Vagina (tissue), 2 donors: ENCODE measurements around the gene ORM1. TPM values are rescaled to one million over a fixed set of nuclear protein-coding genes. Genes with fewer than 3 reads are reported as not detected.

Experiments used
- DNase-seq, 2 donors: peaks; one replicate each; pipeline ENCODE4 v3.0.0-alpha.2; 2017; ENCODE audit errors: extremely low spot score in 2 of 2
- H3K27ac ChIP-seq: fragments of 200-600 bp; sonication (generic); one replicate; pipeline ENCODE4 v1.5.1; 2019
- H3K27me3 ChIP-seq: fragments of 200-600 bp; sonication (generic); one replicate; pipeline ENCODE4 v1.5.1; 2019
- H3K36me3 ChIP-seq, 2 donors: fragments of 200-600 bp; sonication (generic); one replicate each; pipeline ENCODE4 v1.5.1; 2017 to 2019
- H3K4me1 ChIP-seq: fragments of 200-600 bp; sonication (generic); one replicate; pipeline ENCODE4 v1.5.1; 2019
- H3K4me3 ChIP-seq, 2 donors: fragments of 200-600 bp; sonication (generic); 1 replicate in 1 of 2; 2 replicates in 1 of 2; pipeline ENCODE4 v1.5.1; 2016 to 2019
- H3K9me3 ChIP-seq: fragments of 200-600 bp; sonication (generic); one replicate; pipeline ENCODE4 v1.5.1; 2019
- CTCF ChIP-seq, 3 experiments: fragments of 450-650 bp in 2 of 3; fragments of 200-600 bp in 1 of 3; sonication (generic) in 1 of 3; IDR thresholded peaks; one replicate each; pipeline ENCODE4 v1.5.1; 2017 to 2019; ENCODE audit warnings: antibody characterized with exemption in 3 of 3, mild to moderate bottlenecking in 2 of 3, moderate library complexity in 2 of 3
- POLR2A ChIP-seq, 2 donors: fragments of 450-650 bp; IDR thresholded peaks; one replicate each; pipeline ENCODE4 v1.6.1; 2017; ENCODE audit warnings: antibody characterized with exemption in 2 of 2, mild to moderate bottlenecking in 2 of 2, moderate library complexity in 2 of 2
- POLR2AphosphoS5 ChIP-seq, 2 donors: sonication (generic); formaldehyde crosslinking; IDR thresholded peaks; one replicate each; pipeline ENCODE4 v1.9.0; 2017; ENCODE audit warnings: antibody characterized with exemption in 2 of 2, mild to moderate bottlenecking in 2 of 2, low read depth in 1 of 2; ENCODE audit not compliant: insufficient read depth in 1 of 2
- intact Hi-C: fragments of 100-400 bp; cut with DNase I; formaldehyde crosslinking; loops from one replicate; pipeline ENCODE4 v1.15.1; 2023
- total RNA-seq: library from RNA; depleted of rRNA; stranded (reverse); fragments of >200 nt; gene quantifications from one replicate; pipeline ENCODE4 v1.2.3, GENCODE V29; 2016

ORM1 gene
- total RNA-seq, 1 donor from 2014 or later = not detected

GRCh38 chr9:114278356-114278755 is 44.5 kb upstream of the ORM1 start:
- Histone ChIP-seq H3K4me3 (no peak overlapping the region), H3K27ac (no peak overlapping the region), H3K9me3 (no peaks in the 10 kb centered on the region), H3K27me3 (no peaks in the 10 kb centered on the region), H3K36me3 (no peaks in the 10 kb centered on the region), H3K4me1 (peaks cover 25% of the 10 kb centered on the region)
- TF ChIP-seq CTCF (IDR thresholded peaks at IDR 0.05) (no peak), POLR2A (IDR thresholded peaks at IDR 0.05) (no peak), POLR2AphosphoS5 (IDR thresholded peaks at IDR 0.05; ENCODE audit: insufficient read depth in 1 of 2, low read depth in 1 of 2) (no peak)
- intact Hi-C loops = no loop called here
- DNase-seq = peak in 1 of 2 donors; percentile 49

DNA sequence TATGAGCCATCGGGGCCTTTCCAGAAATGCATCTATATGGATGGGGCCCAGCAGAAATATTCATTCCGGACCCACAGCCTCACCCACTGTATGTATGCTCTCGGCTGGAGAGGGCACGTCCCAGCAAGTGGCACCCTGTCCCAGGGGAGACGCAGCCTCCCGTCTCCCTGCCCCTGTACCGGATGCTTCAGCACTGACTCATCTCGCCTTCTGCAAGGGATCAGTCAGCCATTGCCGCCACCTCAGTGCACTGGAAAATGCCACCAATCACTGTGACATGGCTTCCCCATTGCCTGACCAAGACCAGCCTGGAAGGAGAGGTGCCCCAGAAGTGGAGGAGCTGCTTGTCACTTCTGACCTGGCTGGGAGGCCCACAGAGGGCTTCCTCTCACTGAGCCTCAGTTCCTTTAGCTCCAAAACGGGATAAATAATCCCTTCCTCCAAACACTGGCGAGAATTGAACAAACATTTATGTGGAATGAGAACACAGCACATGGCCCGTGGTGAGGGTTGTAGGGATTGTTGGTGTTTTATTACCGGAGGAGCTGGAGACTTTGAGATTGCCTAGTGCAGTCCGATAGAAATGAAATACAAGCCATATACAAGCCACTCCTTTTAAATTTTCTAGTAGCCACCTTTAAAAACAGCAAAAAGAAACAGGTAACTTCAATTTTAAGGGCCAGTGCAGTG is 43.9 kb upstream of the ORM1 start:
- Histone ChIP-seq H3K9me3 (no peaks in the 10 kb centered on the region), H3K27me3 (no peaks in the 10 kb centered on the region), H3K36me3 (no peaks in the 10 kb centered on the region), H3K27ac (no peak overlapping the region), H3K4me3 (no peak overlapping the region), H3K4me1 (peaks cover 25% of the 10 kb centered on the region)
- no peak for TF ChIP-seq CTCF (IDR thresholded peaks at IDR 0.05)
- peak in 1 of 2 donors; percentile 43 for TF ChIP-seq POLR2AphosphoS5 (IDR thresholded peaks at IDR 0.05; ENCODE audit: insufficient read depth in 1 of 2, low read depth in 1 of 2)
- TF ChIP-seq POLR2A (IDR thresholded peaks at IDR 0.05) = no peak
- peak in 1 of 2 donors; percentile 86 for DNase-seq
- intact Hi-C loops = no loop called here

GRCh38 chr9:114279693-114280092 is 43.2 kb upstream of the ORM1 start:
- Histone ChIP-seq H3K9me3 (no peaks in the 10 kb centered on the region), H3K36me3 (no peaks in the 10 kb centered on the region), H3K27ac (no peak overlapping the region), H3K4me3 (no peak overlapping the region), H3K27me3 (no peaks in the 10 kb centered on the region), H3K4me1 (peaks cover 30% of the 10 kb centered on the region)
- TF ChIP-seq CTCF (IDR thresholded peaks at IDR 0.05) (no peak), POLR2AphosphoS5 (IDR thresholded peaks at IDR 0.05; ENCODE audit: insufficient read depth in 1 of 2, low read depth in 1 of 2) (no peak), POLR2A (IDR thresholded peaks at IDR 0.05) (no peak)
- intact Hi-C loops = no loop called here
- DNase-seq = peak in 1 of 2 donors; percentile 44

DNA sequence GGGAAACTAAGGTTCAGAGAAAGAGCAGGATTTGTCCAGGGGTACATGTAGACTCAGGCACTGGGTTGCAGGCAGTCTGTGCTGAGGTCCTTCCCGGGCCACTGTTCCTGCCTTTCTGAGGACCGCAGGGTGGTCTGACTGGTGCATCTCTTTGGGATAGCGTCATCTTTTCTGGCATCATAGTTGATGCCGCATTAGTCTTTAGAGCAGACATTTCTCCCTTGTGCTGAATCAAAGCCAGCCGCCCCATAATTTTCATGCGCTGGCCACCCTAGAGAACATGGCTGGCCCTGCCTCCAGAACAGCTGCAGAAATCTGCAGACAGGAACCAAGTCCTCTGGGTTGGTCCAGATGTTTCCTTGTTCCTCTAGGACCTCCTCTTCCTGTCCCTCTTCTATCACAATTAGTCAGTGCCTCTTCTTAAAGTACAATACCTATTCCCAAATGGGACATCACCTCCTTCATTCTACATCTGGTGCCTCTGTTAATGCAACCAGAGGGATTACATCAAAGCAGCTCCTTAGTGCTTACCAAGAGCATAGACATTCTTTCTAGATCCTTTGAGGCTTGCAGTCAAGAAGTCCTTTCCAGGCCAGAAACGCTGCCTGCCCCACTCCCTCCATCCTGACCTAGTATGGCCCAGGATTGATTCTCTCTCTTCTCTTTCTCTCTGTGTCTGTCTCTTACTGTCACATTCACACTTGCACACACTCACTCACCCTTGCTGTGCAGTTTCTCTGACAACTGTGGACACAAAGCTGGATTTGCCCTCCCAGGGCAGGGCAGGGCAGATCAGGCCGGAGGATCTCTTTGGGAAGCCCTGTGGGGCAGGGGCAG is 42.0 kb upstream of the ORM1 start:
- intact Hi-C loops = no loop called here
- no peaks in the 10 kb centered on the region for H3K9me3 ChIP-seq
- TF ChIP-seq POLR2AphosphoS5 (IDR thresholded peaks at IDR 0.05; ENCODE audit: insufficient read depth in 1 of 2, low read depth in 1 of 2) (no peak), POLR2A (IDR thresholded peaks at IDR 0.05) (no peak), CTCF (IDR thresholded peaks at IDR 0.05) (no peak)

More for the DNA sequence above, 42.0 kb upstream of the ORM1 start:
- no peak overlapping the region for H3K4me3 ChIP-seq
- H3K27ac ChIP-seq = peak overlapping the region; percentile 68
- peak in 1 of 2 donors; percentile 75 for DNase-seq
- H3K27me3 ChIP-seq = no peaks in the 10 kb centered on the region
- H3K36me3 ChIP-seq = no peaks in the 10 kb centered on the region
- H3K4me1 ChIP-seq = peaks cover 42% of the 10 kb centered on the region
